HT1080 (cell line): ENCODE data around the gene ACP2. TPM values are rescaled to one million over a fixed set of nuclear protein-coding genes. Genes with fewer than 3 reads are reported as not detected.
"Not testable (repeated sequence)": the region's sequence is repeated elsewhere in the genome, so short reads cannot be mapped to it uniquely, and the experiment has no call there.

Source experiments
- DNase-seq: peaks from one replicate; pipeline ENCODE4 v3.0.0-alpha.2; 2015; ENCODE audit warnings: low read depth
- total RNA-seq: library from RNA; depleted of rRNA; stranded (reverse); fragments of >200 nt; shearing (Covaris generic); gene quantifications from 2 replicates; pipeline ENCODE4 v1.2.3, GENCODE V29; 2014; rRNA removed

ACP2 gene
- total RNA-seq, 1 experiment from 2014 or later: 28.9 TPM

DNA sequence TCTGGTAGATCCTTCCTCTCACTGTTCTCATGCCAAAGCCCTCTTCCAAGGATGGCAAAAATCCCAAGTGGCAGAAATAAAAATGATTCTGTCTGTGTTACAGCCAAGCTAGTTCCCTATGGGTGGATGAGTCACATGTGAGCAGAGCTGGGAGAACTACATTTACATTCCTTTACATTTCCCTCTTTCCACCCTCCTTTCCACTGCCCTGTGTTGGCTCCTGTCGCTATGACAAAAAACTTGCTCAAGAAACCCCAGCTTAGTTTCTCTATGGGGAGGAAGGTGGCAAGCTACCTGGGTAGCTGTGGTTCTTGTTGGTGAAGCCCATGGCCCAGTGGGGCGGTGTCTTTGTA lies 44.0 kb downstream of the ACP2 start:
- peak; percentile 80 for DNase-seq

- no peak for DNase-seq
Observed at GRCh38 chr11:47202576-47202975, 46.0 kb downstream of the ACP2 start.

GRCh38 chr11:47201015-47201414 lies 47.6 kb downstream of the ACP2 start:
- DNase-seq: no peak

- DNase-seq: not testable (repeated sequence)
Observed at GRCh38 chr11:47198161-47198560, 50.5 kb downstream of the ACP2 start.

- no peak for DNase-seq
Observed at GRCh38 chr11:47192111-47192510, 56.5 kb downstream of the ACP2 start.

- DNase-seq: peak; percentile 40
Observed at GRCh38 chr11:47191137-47191536, 57.5 kb downstream of the ACP2 start.

Other genes starting within 250 kb of the ACP2 start
- gene ARFGAP2, start 71.9 kb downstream of the ACP2 start, total RNA-seq: 66.5 and 78.6 TPM in 2 replicates
- 57.4 and 64.6 TPM in 2 replicates for gene PACSIN3, start 62.4 kb downstream of the ACP2 start, total RNA-seq
- gene DDB2, start 33.8 kb downstream of the ACP2 start, total RNA-seq: 122 and 126 TPM in 2 replicates
- 9.7 and 13.4 TPM in 2 replicates for gene NR1H3, start 9.2 kb upstream of the ACP2 start, total RNA-seq
- 17.0 and 19.2 TPM in 2 replicates for gene MADD, start 21.3 kb upstream of the ACP2 start, total RNA-seq
- gene MYBPC3, start 103.9 kb upstream of the ACP2 start, total RNA-seq: not detected in 2 replicates
- gene SPI1, start 129.7 kb upstream of the ACP2 start, total RNA-seq: not detected in 2 replicates
- gene SLC39A13, start 159.8 kb upstream of the ACP2 start, total RNA-seq: 51.9 and 69.9 TPM in 2 replicates
- 222 and 245 TPM in 2 replicates for gene PSMC3, start 177.6 kb upstream of the ACP2 start, total RNA-seq
- gene RAPSN, start 200.3 kb upstream of the ACP2 start, total RNA-seq: not detected in 2 replicates